ENCODE results near the gene DDX39B. TPM values are rescaled to one million over a fixed set of nuclear protein-coding genes. Genes with fewer than 3 reads are reported as not detected.

The DDX39B gene
- total and polyA plus RNA-seq, 9 of the 15 experiments (the other 6 are each of a cell fraction or from before 2014, with no cell fraction given) = 479 to 869 (median 592) TPM

DNA sequence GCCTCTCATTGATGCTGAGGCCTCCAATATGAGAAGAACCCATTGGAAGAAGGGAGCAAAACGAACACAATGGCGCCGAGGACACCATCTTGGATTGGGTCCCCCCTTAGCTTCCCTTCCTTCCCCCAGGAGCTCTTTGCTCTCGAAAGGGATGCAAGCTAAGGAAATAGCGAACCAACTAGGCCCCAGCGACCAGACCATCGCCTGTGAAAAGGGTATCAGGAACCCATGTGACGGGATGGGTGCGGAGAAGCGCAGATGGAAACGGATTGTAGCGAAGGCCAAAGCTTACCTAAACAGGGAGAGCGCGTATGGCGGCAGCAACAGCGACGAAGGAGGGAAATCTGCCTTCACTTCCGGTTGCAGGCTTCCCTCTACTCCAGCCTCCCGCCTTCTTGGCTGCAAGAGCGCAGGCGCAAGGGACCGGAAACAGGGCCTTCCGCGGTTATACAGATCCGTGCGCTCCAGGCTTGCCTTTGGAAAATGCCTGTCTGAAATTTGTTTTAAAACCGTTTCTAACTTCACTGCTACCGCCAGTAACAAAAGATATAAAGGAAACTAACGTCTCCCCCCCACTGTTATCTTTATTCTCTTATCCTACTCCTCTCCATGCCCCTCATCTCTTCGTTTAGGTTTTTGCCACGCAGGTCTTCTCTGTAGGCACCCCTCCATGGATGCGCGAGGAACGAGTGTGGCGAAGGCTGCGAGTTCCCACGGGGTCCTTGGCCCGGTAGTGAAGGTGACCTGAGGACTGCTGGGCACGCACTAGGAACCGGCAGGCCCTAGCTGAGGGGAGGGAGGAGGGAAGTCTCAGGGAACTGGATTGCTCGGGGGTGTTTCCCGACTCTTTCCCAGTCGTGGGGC is at the start of gene DDX39B (continued):
- TF ChIP-seq, protein P1, sequence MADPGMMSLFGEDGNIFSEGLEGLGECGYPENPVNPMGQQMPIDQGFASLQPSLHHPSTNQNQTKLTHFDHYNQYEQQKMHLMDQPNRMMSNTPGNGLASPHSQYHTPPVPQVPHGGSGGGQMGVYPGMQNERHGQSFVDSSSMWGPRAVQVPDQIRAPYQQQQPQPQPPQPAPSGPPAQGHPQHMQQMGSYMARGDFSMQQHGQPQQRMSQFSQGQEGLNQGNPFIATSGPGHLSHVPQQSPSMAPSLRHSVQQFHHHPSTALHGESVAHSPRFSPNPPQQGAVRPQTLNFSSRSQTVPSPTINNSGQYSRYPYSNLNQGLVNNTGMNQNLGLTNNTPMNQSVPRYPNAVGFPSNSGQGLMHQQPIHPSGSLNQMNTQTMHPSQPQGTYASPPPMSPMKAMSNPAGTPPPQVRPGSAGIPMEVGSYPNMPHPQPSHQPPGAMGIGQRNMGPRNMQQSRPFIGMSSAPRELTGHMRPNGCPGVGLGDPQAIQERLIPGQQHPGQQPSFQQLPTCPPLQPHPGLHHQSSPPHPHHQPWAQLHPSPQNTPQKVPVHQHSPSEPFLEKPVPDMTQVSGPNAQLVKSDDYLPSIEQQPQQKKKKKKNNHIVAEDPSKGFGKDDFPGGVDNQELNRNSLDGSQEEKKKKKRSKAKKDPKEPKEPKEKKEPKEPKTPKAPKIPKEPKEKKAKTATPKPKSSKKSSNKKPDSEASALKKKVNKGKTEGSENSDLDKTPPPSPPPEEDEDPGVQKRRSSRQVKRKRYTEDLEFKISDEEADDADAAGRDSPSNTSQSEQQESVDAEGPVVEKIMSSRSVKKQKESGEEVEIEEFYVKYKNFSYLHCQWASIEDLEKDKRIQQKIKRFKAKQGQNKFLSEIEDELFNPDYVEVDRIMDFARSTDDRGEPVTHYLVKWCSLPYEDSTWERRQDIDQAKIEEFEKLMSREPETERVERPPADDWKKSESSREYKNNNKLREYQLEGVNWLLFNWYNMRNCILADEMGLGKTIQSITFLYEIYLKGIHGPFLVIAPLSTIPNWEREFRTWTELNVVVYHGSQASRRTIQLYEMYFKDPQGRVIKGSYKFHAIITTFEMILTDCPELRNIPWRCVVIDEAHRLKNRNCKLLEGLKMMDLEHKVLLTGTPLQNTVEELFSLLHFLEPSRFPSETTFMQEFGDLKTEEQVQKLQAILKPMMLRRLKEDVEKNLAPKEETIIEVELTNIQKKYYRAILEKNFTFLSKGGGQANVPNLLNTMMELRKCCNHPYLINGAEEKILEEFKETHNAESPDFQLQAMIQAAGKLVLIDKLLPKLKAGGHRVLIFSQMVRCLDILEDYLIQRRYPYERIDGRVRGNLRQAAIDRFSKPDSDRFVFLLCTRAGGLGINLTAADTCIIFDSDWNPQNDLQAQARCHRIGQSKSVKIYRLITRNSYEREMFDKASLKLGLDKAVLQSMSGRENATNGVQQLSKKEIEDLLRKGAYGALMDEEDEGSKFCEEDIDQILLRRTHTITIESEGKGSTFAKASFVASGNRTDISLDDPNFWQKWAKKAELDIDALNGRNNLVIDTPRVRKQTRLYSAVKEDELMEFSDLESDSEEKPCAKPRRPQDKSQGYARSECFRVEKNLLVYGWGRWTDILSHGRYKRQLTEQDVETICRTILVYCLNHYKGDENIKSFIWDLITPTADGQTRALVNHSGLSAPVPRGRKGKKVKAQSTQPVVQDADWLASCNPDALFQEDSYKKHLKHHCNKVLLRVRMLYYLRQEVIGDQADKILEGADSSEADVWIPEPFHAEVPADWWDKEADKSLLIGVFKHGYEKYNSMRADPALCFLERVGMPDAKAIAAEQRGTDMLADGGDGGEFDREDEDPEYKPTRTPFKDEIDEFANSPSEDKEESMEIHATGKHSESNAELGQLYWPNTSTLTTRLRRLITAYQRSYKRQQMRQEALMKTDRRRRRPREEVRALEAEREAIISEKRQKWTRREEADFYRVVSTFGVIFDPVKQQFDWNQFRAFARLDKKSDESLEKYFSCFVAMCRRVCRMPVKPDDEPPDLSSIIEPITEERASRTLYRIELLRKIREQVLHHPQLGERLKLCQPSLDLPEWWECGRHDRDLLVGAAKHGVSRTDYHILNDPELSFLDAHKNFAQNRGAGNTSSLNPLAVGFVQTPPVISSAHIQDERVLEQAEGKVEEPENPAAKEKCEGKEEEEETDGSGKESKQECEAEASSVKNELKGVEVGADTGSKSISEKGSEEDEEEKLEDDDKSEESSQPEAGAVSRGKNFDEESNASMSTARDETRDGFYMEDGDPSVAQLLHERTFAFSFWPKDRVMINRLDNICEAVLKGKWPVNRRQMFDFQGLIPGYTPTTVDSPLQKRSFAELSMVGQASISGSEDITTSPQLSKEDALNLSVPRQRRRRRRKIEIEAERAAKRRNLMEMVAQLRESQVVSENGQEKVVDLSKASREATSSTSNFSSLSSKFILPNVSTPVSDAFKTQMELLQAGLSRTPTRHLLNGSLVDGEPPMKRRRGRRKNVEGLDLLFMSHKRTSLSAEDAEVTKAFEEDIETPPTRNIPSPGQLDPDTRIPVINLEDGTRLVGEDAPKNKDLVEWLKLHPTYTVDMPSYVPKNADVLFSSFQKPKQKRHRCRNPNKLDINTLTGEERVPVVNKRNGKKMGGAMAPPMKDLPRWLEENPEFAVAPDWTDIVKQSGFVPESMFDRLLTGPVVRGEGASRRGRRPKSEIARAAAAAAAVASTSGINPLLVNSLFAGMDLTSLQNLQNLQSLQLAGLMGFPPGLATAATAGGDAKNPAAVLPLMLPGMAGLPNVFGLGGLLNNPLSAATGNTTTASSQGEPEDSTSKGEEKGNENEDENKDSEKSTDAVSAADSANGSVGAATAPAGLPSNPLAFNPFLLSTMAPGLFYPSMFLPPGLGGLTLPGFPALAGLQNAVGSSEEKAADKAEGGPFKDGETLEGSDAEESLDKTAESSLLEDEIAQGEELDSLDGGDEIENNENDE (IDR thresholded peaks at IDR 0.05; ENCODE audit: low read depth, low read length) = no peak
- TF ChIP-seq PHF8 (IDR thresholded peaks at IDR 0.05; ENCODE audit: borderline replicate concordance, low read length) (peak; percentile 84; the same call in 1 of the 2 replicates), LARP7 (IDR thresholded peaks at IDR 0.05) (peak; percentile 84; the same call in 1 of the 2 replicates), NFE2L1 (tag; IDR thresholded peaks at IDR 0.05; ENCODE audit: borderline replicate concordance, low read depth) (no peak), ZNF263 (CRISPR knock-in tag; IDR thresholded peaks at IDR 0.05; ENCODE audit: borderline replicate concordance) (peak; percentile 63), BRD4 (IDR thresholded peaks at IDR 0.05) (peak; percentile 100), CREM (IDR thresholded peaks at IDR 0.05; ENCODE audit: low read depth) (peak; percentile 65; the same call in 1 of the 2 replicates), ZNF311 (CRISPR knock-in tag; IDR thresholded peaks at IDR 0.05) (no peak), TCFL5 (CRISPR knock-in tag; conservative IDR thresholded peaks at IDR 0.05) (no peak; the same call in 1 of the 2 replicates), LCOR (CRISPR knock-in tag; IDR thresholded peaks at IDR 0.05) (peak; percentile 93)
- TF ChIP-seq, protein P2, sequence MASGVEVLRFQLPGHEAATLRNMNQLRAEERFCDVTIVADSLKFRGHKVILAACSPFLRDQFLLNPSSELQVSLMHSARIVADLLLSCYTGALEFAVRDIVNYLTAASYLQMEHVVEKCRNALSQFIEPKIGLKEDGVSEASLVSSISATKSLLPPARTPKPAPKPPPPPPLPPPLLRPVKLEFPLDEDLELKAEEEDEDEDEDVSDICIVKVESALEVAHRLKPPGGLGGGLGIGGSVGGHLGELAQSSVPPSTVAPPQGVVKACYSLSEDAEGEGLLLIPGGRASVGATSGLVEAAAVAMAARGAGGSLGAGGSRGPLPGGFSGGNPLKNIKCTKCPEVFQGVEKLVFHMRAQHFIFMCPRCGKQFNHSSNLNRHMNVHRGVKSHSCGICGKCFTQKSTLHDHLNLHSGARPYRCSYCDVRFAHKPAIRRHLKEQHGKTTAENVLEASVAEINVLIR (CRISPR knock-in tag; IDR thresholded peaks at IDR 0.05) = peak; percentile 28; the same call in 1 of the 2 replicates
- TF ChIP-seq, protein P3, sequence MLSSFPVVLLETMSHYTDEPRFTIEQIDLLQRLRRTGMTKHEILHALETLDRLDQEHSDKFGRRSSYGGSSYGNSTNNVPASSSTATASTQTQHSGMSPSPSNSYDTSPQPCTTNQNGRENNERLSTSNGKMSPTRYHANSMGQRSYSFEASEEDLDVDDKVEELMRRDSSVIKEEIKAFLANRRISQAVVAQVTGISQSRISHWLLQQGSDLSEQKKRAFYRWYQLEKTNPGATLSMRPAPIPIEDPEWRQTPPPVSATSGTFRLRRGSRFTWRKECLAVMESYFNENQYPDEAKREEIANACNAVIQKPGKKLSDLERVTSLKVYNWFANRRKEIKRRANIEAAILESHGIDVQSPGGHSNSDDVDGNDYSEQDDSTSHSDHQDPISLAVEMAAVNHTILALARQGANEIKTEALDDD (IDR thresholded peaks at IDR 0.05) = peak; percentile 27; the same call in 1 of the 2 replicates
